SIG-M5 (cell line): ENCODE measurements around the gene VPS8.

Source experiments
- DNase-seq: peaks from one replicate; lab custom pipeline; 2025; lab: John Stamatoyannopoulos, UW

VPS8 gene

DNA sequence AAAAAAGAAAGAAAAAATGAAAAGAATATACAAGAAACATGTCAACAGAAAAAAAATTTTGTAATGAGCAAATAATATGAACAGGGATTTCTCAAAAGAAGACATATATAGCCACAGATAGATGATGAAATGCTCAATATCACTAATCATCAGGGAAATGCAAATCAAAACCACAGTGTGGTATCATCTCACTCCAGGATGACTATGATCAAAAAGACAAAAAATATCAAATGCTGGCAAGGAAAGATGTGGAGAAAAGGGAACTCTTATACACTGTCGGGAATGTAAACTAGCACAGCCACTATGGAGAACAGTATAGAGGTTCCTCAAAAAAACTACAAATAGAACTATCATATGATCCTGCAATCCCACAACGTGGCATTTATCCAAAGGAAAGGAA is 246.8 kb downstream of the VPS8 start:
- no peak for DNase-seq

GRCh38 chr3:185059766-185060165 is 247.8 kb downstream of the VPS8 start:
- DNase-seq, result no peak

GRCh38 chr3:185060655-185061054 is 248.7 kb downstream of the VPS8 start:
- DNase-seq, result no peak

DNA sequence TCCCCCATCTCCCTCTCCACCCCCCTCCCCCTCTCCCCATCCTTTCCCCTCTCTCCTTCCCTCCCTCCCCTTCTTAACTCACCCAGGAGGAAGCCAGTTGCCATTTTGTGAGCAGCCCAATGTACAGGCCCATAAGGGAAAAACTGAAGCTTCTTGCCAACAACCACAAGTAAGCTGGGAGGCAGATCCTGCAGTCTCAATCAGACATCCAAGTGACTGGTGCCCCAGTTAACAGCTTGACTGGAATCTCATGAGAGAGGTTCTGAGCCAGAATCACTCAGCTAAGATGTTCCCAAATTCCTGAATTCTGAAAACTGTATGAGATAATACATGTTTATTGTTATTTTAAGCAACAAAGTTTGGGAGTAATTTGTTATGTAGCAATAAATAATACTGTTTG is 250.2 kb downstream of the VPS8 start:
- DNase-seq, result no peak

DNA sequence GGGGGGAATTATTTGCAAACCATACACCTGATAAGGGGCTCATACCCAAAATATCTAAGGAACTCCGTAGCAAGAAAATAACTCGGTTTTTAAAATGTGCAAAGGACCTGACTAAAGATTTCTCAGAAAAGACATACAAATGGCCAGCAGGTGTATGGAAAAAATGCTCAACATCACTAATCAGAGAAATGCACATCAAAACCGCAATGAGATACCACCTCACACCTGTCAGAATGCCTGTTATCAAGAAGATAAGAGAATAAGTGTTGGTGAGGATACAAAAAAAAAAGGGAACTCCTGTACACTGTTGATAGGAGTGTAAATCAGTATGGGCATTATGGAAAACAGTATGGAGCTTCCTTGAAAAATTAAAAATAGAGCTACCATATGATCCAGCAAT is 251.5 kb downstream of the VPS8 start:
- DNase-seq, result no peak

DNA sequence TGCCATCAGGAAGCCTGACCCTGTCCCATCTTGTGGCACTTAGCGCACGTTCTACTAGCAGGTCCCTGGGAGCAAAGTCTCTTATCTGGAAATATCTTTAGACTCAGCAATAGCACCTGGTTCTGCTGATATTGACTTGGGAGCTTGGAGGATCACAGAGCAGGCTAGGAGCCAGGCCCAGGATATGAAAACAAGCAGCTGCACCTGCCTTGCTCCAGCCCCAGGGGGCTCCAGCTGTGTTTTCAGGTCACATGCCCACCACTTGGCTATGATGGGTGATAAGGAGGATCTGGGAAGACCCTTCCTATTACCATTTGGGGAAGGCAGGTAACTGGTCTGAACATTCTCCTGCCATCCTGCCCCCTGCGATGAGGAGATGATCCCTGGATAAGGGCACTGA is 253.1 kb downstream of the VPS8 start:
- DNase-seq, result no peak

GRCh38 chr3:185066251-185066650 is 254.3 kb downstream of the VPS8 start:
- DNase-seq, result no peak

DNA sequence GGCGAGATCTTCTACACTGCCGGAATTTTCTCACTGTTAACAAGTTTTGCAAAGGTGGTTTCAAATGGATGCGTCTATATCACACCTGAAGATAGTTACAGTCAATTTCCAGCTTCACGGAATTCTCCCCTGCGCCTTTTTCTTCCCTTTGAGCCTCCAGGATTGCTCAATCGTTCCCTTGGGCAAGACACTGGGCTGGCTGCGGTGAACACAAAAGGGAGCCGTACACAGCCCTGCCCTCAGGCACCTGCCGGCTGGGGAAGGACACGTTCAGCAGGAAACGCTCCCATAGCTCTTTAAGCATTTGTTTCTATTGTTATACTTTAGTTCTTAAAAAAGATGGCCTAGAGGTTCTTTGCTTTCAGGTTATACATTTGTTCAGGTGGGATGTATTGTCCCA is 255.2 kb downstream of the VPS8 start:
- no peak for DNase-seq

DNA sequence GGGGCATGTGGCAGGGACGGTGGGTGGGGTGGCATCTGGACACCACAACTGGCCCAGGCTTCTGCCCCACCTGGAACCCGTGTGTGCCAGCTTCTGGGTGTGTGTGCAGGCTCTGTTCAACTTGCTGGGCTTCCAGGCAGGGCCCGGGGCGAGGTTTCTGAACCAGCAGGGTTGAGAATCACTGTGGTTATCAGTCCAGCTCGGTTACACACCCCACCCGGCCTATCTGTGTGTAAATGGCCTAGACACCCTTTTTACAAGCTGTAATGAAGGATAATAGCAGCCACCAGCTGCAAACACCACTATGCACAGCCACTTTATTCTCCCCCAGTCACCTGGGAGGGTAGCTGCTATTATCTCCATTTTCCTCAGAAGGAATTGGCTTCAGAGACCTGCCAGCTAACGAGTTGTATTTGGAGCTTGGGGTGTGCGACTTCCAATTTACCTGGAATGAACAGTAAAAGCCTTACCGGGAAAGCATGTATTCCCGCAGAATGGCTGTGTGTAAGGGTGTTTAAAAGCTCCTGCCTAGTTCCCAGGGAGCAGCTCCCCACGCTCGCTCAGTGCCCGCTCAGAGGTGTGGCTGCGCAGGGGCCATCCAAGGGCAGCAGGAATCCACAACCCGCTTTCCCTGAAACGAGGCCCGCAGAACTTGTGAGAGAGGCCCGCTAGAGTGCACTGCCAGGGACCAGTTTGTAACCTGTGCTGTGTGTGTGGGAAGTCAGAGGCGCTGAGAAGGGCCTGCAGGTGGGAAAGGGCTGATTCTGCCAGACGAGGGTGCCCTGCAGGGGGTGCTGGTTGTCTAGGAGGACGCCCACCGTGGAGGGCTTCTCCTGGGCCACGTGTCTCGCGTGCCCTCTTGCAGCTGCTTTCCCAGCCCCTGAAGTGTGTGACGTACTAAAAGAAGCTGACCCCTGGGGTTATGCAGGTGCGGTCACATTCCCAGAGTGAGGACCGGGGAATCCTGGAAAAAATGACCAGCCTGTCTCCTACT is 257.4 kb downstream of the VPS8 start:
- DNase-seq, result no peak

DNA sequence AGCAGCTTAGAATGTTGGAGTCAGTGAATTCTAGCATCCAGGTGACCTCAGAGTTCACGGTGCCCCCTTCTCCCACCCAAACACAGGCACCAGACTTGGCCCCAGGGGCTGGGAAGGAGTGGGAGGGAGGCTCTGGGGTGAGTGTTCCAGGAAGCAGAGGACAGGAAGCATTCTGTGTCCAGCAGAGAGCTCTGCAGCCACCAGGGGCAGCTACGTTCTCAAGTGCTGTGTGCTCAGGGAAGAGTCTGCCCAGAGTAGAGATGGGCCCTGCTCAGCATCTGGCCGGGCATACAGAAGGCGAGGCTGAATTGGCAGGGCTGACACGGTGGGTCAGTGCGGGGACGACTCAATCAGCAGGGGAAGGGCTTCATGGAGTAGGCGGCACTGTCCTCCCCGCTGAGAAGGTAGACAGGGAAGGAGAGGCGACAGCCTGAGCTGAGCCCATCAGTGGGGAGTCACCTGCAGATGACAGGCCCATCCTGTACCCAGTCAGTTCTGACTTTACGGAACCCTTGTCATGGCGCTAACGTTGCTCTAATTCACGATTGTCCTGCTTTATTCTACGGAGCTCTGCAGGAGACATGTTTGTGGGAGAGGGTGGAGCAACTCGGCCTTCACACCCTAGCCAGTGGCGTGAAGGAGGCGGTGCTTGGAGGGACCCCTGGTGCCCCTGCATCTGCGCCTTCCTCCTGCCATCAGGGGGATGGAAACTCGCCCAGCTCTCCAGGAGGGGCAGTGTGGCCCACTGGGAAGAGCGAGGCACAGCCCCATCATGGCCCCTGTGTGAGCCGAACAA is 258.7 kb downstream of the VPS8 start:
- DNase-seq, result no peak

GRCh38 chr3:185071287-185071800 is 259.4 kb downstream of the VPS8 start:
- DNase-seq, result no peak

- no peak for DNase-seq
These were observed 263.6 kb downstream of the VPS8 start for GRCh38 chr3:185075547-185075946.

DNA sequence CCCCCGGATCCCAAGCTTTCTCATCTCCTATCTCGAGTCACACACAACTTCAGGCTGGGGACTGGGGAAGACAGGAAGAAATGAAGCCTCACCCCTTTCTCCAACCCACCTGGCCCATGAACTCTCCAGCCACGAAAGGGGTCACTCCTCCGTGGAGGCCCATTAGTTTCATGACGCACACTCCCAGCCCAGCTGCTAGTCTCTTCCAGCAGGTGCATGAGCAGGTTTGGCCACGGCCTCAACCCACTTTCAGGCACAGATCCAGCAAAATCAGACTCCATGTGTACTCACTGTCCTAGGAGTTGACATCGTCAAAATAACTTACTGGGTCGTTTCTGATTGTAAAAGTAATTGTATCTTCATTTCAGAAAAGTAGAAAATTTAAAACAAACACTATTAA is 264.3 kb downstream of the VPS8 start:
- DNase-seq, result no peak

DNA sequence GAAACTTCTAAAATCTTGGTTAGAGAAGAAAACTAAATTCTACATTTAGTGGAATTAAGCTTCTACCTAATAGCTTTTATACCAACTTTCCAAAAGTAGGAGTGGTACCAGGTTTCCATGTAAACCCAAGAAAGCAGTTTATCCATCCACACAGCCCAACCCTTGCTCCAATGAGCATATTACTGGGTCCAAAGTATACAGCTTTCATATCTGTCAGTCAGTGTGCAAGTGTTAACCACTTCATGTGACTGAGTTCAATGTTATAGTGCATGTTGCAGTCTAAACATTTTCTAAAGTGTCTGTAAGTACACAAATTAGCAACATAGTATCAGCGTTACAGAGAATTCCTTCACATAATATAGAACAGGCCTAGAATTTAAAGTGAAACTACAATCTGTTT is 267.7 kb downstream of the VPS8 start:
- DNase-seq, result no peak

- DNase-seq, result no peak
These were observed 269.6 kb downstream of the VPS8 start for GRCh38 chr3:185081521-185081920.

- DNase-seq, result no peak
These were observed 270.2 kb downstream of the VPS8 start for GRCh38 chr3:185082149-185082548.

DNA sequence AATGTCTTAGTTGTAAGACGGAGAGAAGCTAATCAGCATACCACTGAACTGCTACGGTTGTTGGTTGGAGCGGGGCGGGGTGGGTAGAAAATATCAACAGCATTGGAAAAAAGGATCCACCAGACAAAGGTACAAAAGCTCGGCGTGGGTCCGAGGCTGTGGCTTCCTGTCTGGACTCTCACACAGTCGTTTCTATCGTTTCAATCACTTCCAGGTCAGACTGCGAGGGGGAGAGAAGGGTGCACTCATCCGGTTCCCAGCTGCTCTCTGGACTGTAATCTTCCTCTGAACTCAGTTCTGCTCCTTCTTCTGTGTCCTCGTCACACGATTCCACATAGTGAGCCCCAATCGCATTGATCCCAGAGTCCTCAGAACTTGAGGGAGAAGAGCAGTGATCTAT is 270.9 kb downstream of the VPS8 start:
- DNase-seq, result no peak

- no peak for DNase-seq
These were observed 272.4 kb downstream of the VPS8 start for GRCh38 chr3:185084402-185084801.

GRCh38 chr3:185084901-185085300 is 272.9 kb downstream of the VPS8 start:
- DNase-seq, result no peak

DNA sequence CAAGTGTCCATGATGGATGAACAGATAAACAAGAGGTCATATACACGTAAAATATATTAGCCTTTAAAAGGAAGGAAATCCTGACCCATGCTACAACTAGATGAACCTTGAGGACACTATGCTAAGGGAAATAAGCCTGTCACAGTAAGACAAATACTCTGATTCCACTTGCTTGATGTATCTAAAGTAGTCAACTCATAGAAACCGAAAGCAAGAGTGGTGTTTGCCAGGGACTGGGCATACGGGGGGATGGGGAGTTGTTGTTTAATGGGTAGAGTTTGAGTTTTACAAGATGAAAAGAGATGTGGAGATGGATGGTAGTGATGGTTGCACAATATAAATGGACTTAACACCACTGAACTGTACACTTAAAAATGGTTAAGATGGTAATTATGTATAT is 275.5 kb downstream of the VPS8 start:
- no peak for DNase-seq

DNA sequence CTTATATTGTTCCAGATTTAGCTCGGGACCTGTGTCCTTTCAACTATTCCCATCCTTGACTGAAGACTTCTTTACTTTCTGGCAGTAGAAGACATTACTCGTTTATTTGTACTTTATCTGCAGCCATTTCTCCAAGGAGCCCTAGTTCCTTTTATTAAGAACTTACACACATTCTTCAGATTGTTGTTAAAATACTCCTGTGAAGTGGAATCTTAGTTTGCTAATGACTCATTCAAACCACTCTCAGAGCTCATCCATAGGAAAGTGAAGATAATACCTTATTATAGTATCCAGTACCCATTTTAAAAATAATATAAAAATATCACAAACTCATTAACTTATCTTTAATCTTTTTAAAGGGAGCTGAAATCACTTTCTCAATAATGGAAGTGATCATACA is 277.4 kb downstream of the VPS8 start:
- DNase-seq, result no peak

DNA sequence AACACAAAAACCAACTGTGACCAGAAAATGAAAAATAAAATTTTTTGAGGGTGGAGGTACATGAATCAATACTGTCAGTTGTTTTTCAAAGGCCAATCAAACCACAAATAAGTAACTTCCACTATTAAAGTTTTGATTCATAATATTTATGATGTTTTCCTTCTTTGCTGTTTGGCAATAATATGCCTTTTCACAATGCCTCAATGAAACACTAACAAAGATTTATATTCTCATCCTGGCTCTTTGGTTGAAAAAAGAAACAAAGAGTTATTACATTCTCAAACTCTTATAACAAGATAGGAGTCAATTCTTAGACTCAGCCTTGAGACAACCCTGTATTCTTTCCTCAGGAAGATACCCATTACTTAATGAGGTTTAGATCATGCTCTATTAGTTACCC is 277.8 kb downstream of the VPS8 start:
- DNase-seq, result no peak

DNA sequence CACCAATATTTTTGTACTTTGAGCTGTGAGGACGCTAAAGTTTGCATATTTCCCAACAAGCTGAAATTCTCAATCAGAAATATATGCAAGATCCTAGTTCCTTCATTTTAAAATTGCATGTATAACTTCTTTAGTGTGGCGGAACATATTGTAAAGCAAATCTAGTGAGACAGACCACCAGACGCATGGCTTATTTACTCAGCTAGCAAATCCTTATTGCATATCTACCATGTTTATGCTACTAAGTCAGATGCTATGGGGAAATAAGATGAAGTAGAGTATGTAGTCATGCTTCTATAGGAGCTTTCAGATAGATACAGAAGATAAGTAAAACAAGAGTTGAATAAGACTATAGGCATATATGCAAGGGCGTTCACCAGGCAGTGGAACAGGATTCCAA is 278.8 kb downstream of the VPS8 start:
- DNase-seq, result no peak
